ENCODE data around the gene CDK10.

- TF ChIP-seq NFYB (IDR thresholded peaks at IDR 0.05; ENCODE audit: insufficient read depth, low read depth, low read length) = no peak
- no peak for TF ChIP-seq TCF3 (IDR thresholded peaks at IDR 0.05; ENCODE audit: borderline replicate concordance, insufficient read depth, low read depth, low read length)
- no peak for TF ChIP-seq ZBTB4 (CRISPR knock-in tag; IDR thresholded peaks at IDR 0.05)
- TF ChIP-seq SP1 (IDR thresholded peaks at IDR 0.05; ENCODE audit: low read depth, low read length) = no peak
- TF ChIP-seq CTCF (IDR thresholded peaks at IDR 0.05 in 2 of 3, conservative IDR thresholded peaks at IDR 0.05 in 1 of 3; ENCODE audit: control insufficient read depth in 2 of 3, extremely low read depth in 1 of 3, insufficient read depth in 1 of 3, low read depth in 3 of 3, low read length in 3 of 3) = no peak
- TF ChIP-seq MEF2A (IDR thresholded peaks at IDR 0.05; ENCODE audit: insufficient read depth, low read depth, low read length) = no peak
- TF ChIP-seq MAX (IDR thresholded peaks at IDR 0.05; ENCODE audit: low read depth, low read length) = no peak
- TF ChIP-seq NFIC (IDR thresholded peaks at IDR 0.05; ENCODE audit: low read depth, low read length) = no peak
- no peak for TF ChIP-seq PAX8 (IDR thresholded peaks at IDR 0.05)
These were observed 8.2 kb upstream of the CDK10 start for GRCh38 chr16:89678258-89678657.
